ENCODE results near the gene ICA1.

DNA sequence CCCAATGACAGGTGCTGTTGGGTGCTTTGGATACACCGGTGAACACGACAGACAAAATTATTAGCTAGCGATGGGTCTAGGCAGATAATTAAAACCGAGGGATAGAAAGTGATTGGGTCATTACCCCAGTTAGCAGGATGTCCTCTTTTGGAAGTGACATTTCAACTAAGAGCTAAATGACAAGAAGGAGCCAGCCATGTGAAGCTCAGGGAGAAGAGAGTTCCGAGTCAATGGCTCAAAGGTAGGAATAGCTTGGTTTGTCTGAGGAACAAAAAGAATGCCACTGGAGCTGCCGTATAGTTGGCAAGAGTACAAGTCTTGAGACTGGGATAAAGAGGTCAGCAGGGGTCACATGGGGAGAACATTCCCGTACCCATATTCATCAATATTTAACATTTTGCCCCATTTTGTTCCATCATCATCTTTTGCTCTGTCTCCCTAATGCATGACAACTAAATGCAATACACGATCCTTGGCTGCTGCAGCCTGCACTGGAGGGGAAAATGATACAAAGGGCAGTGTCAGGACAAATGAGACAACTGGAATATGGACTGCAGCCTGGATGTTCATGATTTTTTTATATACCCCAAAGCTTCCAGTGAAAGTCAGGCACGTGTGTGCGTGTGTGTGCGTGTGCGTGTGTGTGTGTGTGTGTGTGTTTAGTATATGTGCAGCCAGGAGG, 115.7 kb downstream of the ICA1 start:
- TF ChIP-seq POLR2A (IDR thresholded peaks at IDR 0.05) (no peak), POLR2AphosphoS5 (IDR thresholded peaks at IDR 0.05) (no peak), EP300 (IDR thresholded peaks at IDR 0.05) (no peak)
- TF ChIP-seq, protein P1, sequence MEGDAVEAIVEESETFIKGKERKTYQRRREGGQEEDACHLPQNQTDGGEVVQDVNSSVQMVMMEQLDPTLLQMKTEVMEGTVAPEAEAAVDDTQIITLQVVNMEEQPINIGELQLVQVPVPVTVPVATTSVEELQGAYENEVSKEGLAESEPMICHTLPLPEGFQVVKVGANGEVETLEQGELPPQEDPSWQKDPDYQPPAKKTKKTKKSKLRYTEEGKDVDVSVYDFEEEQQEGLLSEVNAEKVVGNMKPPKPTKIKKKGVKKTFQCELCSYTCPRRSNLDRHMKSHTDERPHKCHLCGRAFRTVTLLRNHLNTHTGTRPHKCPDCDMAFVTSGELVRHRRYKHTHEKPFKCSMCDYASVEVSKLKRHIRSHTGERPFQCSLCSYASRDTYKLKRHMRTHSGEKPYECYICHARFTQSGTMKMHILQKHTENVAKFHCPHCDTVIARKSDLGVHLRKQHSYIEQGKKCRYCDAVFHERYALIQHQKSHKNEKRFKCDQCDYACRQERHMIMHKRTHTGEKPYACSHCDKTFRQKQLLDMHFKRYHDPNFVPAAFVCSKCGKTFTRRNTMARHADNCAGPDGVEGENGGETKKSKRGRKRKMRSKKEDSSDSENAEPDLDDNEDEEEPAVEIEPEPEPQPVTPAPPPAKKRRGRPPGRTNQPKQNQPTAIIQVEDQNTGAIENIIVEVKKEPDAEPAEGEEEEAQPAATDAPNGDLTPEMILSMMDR (IDR thresholded peaks at IDR 0.05): no peak

All from stomach (tissue), 4 donors.